B cell (primary cell): Measurements from ENCODE around the gene GTPBP3.
A peak's percentile ranks its signal among the peaks of the same experiment; 100 is the strongest.

Experiments
- EZH2 ChIP-seq: IDR thresholded peaks from 2 replicates; pipeline ENCODE4 v1.6.1; 2012; ENCODE audit warnings: borderline replicate concordance, low read depth, mild to moderate bottlenecking, moderate library complexity, low read length; ENCODE audit not compliant: insufficient read depth, poor library complexity, severe bottlenecking
- TF ChIP-seq, protein P1 (sequence below): fragments of 200-600 bp; IDR thresholded peaks from one replicate; pipeline ENCODE4 v1.8.0; 2022; ENCODE audit warnings: antibody characterized with exemption, mild to moderate bottlenecking

DNA sequence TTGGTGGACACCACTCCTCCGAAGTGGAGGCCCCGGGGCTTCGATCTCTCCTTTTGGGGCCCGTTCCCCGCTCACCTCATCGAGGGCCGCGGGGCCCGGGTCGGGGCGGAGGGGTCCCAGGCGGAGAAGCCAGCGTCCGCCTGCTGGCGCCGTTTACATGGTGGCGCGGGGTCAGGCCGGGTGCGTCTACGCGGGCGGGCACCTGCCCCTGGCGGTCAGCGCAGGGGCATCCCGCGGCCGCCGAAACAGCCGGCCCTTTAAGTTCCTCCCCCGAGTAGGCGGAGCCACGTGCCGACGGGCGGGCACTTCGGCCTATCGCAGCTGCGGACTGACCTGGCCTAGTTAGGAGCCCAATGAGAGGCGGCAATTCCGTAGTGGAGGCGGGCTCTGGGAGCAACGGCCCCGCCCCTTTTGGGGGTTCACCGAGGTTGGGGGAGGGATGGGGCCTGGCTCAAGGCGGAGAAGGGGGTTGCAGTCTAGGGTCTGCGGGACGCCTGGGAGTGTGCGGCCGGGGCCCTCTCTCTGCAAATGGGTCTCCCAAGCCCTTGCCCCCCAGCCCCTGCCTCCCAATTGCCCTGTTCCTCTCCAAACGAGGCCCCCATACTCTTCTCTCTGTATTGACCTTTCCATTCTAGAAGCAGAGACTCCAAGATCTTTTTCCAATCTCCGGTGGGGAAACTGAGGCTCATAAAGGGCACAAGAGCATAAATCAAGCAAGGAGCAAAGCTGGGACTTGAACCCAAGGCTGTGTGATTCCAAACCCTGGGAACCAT is 34.0 kb upstream of the GTPBP3 start, which contains the start of gene ABHD8:
- TF ChIP-seq, protein P1, sequence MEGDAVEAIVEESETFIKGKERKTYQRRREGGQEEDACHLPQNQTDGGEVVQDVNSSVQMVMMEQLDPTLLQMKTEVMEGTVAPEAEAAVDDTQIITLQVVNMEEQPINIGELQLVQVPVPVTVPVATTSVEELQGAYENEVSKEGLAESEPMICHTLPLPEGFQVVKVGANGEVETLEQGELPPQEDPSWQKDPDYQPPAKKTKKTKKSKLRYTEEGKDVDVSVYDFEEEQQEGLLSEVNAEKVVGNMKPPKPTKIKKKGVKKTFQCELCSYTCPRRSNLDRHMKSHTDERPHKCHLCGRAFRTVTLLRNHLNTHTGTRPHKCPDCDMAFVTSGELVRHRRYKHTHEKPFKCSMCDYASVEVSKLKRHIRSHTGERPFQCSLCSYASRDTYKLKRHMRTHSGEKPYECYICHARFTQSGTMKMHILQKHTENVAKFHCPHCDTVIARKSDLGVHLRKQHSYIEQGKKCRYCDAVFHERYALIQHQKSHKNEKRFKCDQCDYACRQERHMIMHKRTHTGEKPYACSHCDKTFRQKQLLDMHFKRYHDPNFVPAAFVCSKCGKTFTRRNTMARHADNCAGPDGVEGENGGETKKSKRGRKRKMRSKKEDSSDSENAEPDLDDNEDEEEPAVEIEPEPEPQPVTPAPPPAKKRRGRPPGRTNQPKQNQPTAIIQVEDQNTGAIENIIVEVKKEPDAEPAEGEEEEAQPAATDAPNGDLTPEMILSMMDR: peak; percentile 17
- no peak for TF ChIP-seq EZH2
